Measurements from ENCODE around the gene PADI1.

GRCh38 chr1:17163371-17163770, 41.6 kb upstream of the PADI1 start:
- TF ChIP-seq POLR2A (IDR thresholded peaks at IDR 0.05) (no peak), CTCF (IDR thresholded peaks at IDR 0.05) (no peak)

All from adrenal gland (tissue), 5 donors.